OCI-LY1 (cell line): Measurements from ENCODE around the gene ZNF497.

Experiments
- EZH2 ChIP-seq: fragments of 200-600 bp; sonication (generic), shearing (Covaris generic); IDR thresholded peaks from 2 replicates; pipeline ENCODE4 v1.8.0; 2017; ENCODE audit warnings: borderline replicate concordance, mixed run types, mild to moderate bottlenecking, antibody characterized with exemption, low read length, moderate library complexity, mixed read lengths
- TF ChIP-seq, protein P1 (sequence below): fragments of 200-600 bp; sonication (generic), shearing (Covaris generic); IDR thresholded peaks from 2 replicates; pipeline ENCODE4 v1.5.1; 2017; ENCODE audit warnings: mild to moderate bottlenecking, antibody characterized with exemption, low read length, moderate library complexity, mixed read lengths

DNA sequence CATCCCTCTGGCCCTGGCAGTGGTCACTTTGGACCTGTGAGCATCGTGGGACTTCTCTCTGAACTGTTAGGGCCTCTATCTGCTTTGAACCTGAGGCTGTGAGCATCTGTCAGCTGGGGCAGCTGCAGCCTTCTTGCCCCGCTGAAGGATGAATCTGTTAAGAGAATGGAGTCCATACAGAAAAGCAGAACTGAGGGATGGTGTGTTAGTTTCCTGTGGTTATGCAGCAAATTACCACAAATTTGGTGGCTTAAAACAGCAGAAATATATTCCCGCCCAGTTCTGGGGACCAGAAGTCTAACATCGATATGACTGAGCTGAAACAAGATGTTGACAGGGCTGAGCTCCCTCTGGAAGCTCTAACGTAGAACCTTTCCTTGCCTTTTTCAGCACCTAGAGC, 1.6 kb upstream of the ZNF497 start:
- TF ChIP-seq, protein P1, sequence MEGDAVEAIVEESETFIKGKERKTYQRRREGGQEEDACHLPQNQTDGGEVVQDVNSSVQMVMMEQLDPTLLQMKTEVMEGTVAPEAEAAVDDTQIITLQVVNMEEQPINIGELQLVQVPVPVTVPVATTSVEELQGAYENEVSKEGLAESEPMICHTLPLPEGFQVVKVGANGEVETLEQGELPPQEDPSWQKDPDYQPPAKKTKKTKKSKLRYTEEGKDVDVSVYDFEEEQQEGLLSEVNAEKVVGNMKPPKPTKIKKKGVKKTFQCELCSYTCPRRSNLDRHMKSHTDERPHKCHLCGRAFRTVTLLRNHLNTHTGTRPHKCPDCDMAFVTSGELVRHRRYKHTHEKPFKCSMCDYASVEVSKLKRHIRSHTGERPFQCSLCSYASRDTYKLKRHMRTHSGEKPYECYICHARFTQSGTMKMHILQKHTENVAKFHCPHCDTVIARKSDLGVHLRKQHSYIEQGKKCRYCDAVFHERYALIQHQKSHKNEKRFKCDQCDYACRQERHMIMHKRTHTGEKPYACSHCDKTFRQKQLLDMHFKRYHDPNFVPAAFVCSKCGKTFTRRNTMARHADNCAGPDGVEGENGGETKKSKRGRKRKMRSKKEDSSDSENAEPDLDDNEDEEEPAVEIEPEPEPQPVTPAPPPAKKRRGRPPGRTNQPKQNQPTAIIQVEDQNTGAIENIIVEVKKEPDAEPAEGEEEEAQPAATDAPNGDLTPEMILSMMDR = no peak
- TF ChIP-seq EZH2 = no peak
